Neuron (in vitro differentiated cells): ENCODE measurements around the gene HOXA7.
A peak's percentile ranks its signal among the peaks of the same experiment; 100 is the strongest.

Experiments used
- H2AFZ ChIP-seq: one replicate; pipeline ENCODE4 v1.6.1; 2013; ENCODE audit warnings: low read depth, mild to moderate bottlenecking, inconsistent platforms, low read length, moderate library complexity
- H3K27me3 ChIP-seq: one replicate; pipeline ENCODE4 v1.6.1; 2013; ENCODE audit warnings: low read length; ENCODE audit not compliant: insufficient read depth
- H3K36me3 ChIP-seq: one replicate; pipeline ENCODE4 v1.6.1; 2013; ENCODE audit warnings: low read length; ENCODE audit not compliant: insufficient read depth
- H3K4me1 ChIP-seq: one replicate; pipeline ENCODE4 v1.6.1; 2013; ENCODE audit warnings: low read length; ENCODE audit not compliant: insufficient read depth
- H3K4me3 ChIP-seq: 2 replicates; pipeline ENCODE4 v1.5.1; 2013; ENCODE audit warnings: mild to moderate bottlenecking, low read length, moderate library complexity
- H3K9me3 ChIP-seq: one replicate; pipeline ENCODE4 v1.6.1; 2013; ENCODE audit warnings: low read length

The HOXA7 gene

DNA sequence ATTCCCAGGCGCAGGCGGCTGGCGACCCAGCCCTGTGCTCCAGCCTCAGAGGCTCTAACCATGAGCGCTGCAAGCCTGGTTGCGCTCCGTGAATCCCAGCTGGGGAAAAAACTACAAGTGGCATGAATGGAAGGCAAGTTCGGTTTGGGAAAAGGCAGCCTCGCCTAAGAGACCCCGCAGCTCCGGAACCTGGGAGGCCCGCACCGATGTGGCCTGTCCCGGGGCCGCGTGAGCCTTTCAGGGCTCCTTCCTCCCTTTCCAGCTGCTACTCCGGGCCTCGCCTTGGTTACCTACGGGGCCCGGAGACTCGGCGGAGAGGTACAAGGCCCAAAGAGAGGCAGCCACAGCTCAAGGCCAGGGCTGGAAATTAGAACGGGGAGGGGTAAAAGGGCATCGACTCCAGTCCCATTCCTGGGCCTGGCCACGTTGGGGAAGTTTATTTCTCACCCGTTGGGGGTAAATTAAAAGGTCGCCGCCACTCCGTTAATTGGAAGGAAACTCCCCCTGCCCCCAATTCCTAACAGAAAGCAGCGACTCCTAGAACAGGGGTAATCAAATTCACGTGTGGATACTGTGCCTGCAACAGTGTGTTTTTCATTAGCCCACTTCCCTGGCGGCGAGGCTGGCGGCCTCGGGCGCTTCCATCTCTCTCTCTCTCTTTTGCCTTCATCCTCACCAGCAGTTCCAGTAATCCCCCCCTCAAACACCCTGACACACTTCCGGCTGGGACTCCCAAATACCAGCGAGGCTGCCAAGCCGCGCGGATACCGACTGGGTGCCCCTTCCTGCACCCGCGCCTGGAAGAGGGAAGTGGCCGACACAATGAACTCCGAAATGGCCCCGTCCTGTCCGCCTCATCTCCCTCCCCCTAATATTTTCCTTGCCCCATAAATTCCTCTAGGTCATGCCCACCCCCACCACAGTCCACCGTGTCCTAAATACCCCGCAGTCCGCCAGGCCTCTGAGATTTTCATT, 10.3 kb upstream of the HOXA7 start:
- Histone ChIP-seq H3K4me3 (no peak overlapping the region), H3K36me3 (no peaks in the 10 kb centered on the region), H3K9me3 (no peaks in the 10 kb centered on the region), H3K27me3 (peaks cover 99% of the 10 kb centered on the region), H2AFZ (no peak overlapping the region), H3K4me1 (peaks cover 3% of the 10 kb centered on the region)

DNA sequence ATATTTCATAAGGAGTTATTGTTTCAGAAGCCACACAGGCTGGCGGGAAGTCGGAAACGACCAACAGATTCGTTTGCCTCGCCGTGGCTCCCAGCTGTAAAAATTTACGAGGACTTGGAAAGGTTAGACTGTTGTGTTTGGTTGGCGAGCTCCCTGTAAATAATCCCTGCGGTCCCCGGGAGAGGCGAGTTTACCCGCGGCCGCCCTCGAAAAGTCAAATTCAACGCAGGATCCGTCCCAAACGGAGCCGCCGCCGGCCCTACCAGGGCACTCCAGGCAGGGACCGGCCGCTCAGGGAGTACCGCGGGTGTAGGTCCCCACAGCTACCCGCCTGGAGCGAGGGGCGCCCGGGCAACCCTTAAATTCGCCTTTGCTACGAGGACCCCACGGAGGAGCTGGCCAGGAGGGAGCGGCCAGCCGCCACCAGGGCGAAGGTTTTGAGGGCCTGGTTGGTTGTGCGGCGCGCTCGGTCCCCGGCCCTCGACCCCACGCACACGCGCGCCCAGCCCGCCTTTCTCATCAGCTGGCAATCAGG, 9.6 kb upstream of the HOXA7 start:
- H3K9me3 ChIP-seq, result no peaks in the 10 kb centered on the region
- no peak overlapping the region for H3K4me3 ChIP-seq
- peaks cover 96% of the 10 kb centered on the region for H3K27me3 ChIP-seq
- H3K4me1 ChIP-seq, result peaks cover 5% of the 10 kb centered on the region
- H2AFZ ChIP-seq, result no peak overlapping the region
- H3K36me3 ChIP-seq, result no peaks in the 10 kb centered on the region

DNA sequence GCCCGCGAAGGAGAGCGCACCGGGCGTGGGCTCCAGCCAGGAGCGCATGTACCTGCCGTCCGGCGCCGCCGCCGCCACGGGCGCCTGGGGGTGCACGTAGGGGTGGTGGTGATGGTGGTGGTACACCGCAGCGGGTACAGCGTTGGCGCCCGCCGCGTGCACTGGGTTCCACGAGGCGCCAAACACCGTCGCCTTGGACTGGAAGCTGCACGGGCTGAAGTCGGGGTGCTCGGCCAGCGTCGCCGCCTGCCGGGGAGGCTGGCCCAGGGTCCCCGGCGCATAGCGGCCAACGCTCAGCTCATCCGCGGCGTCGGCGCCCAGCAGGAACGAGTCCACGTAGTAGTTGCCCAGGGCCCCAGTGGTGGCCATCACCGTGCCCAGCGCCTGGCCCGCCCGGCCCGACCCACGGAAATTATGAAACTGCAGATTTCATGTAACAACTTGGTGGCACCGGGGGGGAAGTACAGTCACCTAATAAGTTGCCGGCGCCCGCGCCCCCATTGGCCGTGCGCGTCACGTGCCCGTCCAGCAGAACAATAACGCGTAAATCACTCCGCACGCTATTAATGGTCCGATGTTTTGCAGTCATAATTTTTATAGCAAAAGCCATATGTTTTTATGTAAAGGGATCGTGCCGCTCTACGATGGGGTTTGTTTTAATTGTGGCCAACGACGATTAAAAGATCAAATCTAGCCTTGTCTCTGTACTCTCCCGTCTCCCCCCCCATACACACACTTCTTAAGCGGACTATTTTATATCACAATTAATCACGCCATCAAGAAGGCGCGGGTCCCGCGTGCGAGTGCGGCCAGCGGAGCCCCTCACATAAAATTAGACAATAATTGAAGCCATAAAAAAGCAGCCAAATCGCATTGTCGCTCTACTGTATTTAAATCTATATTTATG, 8.9 kb upstream of the HOXA7 start, which contains the start of gene HOXA9:
TSS of gene HOXA9 (minus strand) at position 449 of the 907 bp plus-strand sequence. CDS start at position 369, 80 bp downstream.
- H3K4me1 ChIP-seq, result peaks cover 6% of the 10 kb centered on the region
- no peaks in the 10 kb centered on the region for H3K9me3 ChIP-seq
- H2AFZ ChIP-seq, result no peak within 1 kb of the TSS
- no peak within 1 kb of the TSS for H3K4me3 ChIP-seq
- H3K36me3 ChIP-seq, result no peaks in the 10 kb centered on the region
- H3K27me3 ChIP-seq, result peaks cover 93% of the 10 kb centered on the region

DNA sequence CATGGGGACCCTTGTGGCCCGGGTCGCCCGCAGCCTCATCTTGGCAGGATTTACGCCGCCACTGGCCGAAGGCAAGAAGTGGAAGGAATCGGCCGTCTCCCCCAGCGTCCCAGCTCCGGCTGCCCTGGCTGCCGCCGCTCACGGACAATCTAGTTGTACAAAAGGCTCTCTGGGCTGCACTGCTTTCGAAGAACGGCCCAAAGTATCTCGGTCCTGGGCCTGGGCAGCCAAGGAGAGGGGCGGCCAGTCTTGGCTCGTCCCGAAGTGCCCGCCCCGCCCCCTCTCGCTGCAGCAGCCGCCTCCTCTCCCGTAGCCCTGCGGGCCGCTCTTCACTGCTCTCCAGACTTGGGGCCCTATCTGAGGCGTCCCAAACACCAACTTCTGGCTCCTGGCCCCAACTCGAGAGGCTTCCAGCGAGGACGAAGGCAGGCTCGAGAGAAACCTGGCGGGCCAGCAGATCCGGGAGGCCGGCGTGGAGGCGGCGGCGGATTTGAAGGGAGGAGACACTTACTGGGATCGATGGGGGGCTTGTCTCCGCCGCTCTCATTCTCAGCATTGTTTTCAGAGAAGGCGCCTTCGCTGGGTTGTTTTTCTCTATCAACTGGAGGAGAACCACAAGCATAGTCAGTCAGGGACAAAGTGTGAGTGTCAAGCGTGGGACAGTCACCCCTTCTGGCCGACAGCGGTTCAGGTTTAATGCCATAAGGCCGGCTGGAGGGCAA, 8.1 kb upstream of the HOXA7 start:
- Histone ChIP-seq H2AFZ (no peak overlapping the region), H3K27me3 (peaks cover 93% of the 10 kb centered on the region), H3K4me3 (no peak overlapping the region), H3K4me1 (peaks cover 3% of the 10 kb centered on the region), H3K9me3 (no peaks in the 10 kb centered on the region), H3K36me3 (no peaks in the 10 kb centered on the region)

DNA sequence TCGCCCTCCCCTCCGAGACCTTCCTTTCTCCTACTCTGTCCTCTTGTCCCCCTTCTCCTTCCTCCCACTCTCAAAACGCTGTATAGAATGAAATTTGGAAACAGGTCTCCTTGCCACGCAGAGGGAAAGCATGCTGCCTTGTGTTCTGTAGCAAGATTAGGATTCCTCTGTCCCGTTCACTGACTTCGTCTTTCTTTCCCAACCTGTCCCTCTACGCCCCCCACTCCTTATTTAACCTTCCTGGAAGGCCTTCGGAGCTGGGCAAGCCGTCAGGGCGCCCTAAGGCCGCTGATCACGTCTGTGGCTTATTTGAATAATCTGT, 7.5 kb upstream of the HOXA7 start:
- H3K4me1 ChIP-seq, result peaks cover 3% of the 10 kb centered on the region
- no peak overlapping the region for H3K4me3 ChIP-seq
- H2AFZ ChIP-seq, result no peak overlapping the region
- H3K27me3 ChIP-seq, result peaks cover 93% of the 10 kb centered on the region
- no peaks in the 10 kb centered on the region for H3K36me3 ChIP-seq
- peaks cover 4% of the 10 kb centered on the region for H3K9me3 ChIP-seq

DNA sequence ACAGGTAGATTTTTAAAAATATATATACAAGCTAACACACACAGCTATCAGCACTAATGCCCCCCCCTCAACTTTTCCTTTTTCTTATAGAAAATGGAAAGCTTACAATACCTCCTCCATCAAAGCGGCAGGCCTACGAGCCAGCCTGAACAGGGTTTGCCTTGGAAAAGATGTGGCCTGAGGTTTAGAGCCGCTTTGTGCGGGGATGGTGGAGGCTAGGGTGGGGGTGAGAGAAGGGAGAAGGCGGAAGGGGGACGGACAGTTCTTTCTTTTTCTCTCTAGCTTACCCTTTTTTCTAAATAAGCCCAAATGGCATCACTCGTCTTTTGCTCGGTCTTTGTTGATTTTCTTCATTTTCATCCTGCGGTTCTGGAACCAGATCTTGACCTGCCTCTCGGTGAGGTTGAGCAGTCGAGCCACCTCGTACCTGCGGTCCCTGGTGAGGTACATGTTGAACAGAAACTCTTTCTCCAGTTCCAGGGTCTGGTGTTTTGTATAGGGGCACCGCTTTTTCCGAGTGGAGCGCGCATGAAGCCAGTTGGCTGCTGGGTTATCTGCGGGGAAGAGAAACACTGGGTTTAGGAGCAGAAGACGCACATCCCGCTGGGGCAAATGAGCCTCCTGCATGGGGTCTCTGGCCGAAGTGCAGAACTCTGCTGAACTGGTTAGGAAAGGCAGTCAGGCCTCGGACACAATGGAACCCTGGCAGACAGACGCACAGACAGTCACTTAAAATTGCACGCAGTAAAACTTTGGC, 7.0 kb upstream of the HOXA7 start:
- no peak overlapping the region for H3K4me3 ChIP-seq

DNA sequence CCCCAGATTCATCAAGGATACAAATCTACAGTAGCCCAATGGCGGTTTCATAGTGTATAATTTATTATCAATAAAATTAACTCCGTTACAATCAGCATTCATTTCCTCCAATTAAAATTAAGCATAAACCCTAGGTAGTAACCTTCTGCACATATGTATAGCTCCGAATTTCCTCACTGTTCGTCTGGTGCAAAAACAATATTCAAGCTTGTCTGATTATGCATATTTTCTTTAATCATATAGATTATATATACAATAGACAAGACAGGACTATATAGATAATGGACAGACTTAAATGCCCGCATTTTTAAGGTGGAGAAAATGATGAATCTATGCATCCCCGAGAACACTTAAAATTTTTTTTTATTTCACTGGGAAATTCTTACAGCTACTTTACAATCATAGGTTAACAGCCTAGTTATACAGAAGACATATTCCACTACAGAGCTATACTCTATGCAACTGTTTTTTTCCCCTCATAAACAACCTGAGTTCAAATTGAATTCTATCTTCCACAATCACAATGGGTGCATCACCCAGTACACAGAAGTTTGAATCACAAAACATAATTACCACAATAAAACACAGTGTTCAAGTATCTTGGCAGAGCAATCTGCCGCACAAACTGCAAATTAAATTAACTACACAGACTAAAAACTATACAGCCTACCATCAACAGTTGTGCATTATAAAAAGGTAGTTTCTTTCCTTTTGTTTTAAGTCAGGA, 6.2 kb upstream of the HOXA7 start:
- no peak overlapping the region for H3K4me3 ChIP-seq
- no peaks in the 10 kb centered on the region for H3K36me3 ChIP-seq
- H3K9me3 ChIP-seq, result peaks cover 10% of the 10 kb centered on the region
- H3K27me3 ChIP-seq, result peaks cover 93% of the 10 kb centered on the region
- no peak overlapping the region for H2AFZ ChIP-seq
- H3K4me1 ChIP-seq, result peaks cover 3% of the 10 kb centered on the region

More for the DNA sequence above, 7.0 kb upstream of the HOXA7 start:
- Histone ChIP-seq H3K36me3 (no peaks in the 10 kb centered on the region), H3K9me3 (peaks cover 8% of the 10 kb centered on the region), H3K4me1 (peaks cover 3% of the 10 kb centered on the region), H2AFZ (no peak overlapping the region), H3K27me3 (peaks cover 93% of the 10 kb centered on the region)

DNA sequence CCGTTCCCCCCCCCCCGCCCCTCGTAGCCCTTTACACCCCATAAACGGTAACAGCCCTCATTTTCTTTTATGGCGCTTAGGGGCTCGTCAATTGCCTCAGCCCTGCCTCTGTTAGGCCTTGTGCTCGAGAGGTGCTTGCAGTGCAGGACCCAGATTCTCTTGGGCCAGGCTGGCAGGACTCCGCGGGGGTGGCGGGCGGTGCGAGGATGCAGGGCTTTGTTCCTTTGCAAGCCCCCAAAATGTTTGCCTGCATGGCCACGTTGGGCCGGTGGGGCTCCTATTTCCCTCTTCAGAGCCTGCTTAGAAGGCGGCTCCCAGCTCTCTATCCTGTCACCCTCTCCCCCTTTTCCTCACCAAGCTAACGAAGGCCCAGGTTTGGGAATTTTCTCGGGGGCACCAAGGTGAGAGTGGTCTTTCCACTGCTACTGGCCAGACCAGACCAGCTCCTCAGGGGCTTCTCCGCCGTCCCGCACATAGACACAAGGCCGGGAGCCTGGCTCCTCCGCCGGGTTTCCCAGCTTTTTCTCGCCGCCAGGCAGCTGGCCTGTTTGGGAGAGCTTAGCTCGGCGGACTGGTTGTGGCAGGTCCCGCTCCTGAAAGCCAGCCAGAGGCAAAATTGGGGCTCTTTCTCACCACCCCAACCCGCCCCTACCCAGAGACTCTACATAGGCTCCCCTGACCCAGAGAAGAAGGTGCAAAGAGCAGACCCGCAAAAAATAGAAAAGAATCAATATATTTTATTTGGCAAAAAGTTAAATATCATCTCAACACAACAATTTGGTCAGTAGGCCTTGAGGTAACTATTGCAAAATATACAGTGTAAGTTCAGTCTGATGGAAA, 5.5 kb upstream of the HOXA7 start:
- H3K4me3 ChIP-seq, result no peak overlapping the region
- no peaks in the 10 kb centered on the region for H3K36me3 ChIP-seq
- peaks cover 93% of the 10 kb centered on the region for H3K27me3 ChIP-seq
- H2AFZ ChIP-seq, result no peak overlapping the region
- H3K4me1 ChIP-seq, result peaks cover 3% of the 10 kb centered on the region
- H3K9me3 ChIP-seq, result peaks cover 10% of the 10 kb centered on the region

DNA sequence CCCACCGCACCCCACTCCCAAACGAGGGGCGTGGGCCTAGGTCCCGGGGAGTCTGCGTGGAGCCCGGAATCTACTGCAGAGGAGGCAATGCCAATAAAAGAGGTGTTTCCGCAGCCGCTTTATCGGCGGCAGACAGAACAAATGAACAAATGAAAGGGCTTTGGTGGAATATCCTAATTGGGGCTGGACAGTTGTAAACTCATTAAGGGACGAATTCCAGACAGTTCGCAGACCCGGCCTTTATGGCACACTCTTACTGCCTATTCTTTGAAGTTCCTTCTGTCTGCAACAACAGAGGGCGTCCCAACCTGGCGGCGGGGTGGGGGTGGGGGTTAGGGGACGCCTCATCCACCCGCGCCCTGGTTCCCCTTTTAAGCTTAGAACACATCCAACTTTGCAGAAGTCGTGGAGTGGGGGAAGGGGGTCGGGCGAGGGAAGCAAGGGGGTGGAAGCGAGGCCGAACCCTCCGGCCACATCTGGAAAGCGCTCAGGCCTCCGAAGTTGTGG, 4.8 kb upstream of the HOXA7 start:
- H3K4me3 ChIP-seq, result peak overlapping the region; percentile 67
- peaks cover 3% of the 10 kb centered on the region for H3K4me1 ChIP-seq
- peak overlapping the region; percentile 94 for H2AFZ ChIP-seq
- H3K36me3 ChIP-seq, result no peaks in the 10 kb centered on the region
- H3K27me3 ChIP-seq, result peaks cover 92% of the 10 kb centered on the region
- peaks cover 10% of the 10 kb centered on the region for H3K9me3 ChIP-seq

DNA sequence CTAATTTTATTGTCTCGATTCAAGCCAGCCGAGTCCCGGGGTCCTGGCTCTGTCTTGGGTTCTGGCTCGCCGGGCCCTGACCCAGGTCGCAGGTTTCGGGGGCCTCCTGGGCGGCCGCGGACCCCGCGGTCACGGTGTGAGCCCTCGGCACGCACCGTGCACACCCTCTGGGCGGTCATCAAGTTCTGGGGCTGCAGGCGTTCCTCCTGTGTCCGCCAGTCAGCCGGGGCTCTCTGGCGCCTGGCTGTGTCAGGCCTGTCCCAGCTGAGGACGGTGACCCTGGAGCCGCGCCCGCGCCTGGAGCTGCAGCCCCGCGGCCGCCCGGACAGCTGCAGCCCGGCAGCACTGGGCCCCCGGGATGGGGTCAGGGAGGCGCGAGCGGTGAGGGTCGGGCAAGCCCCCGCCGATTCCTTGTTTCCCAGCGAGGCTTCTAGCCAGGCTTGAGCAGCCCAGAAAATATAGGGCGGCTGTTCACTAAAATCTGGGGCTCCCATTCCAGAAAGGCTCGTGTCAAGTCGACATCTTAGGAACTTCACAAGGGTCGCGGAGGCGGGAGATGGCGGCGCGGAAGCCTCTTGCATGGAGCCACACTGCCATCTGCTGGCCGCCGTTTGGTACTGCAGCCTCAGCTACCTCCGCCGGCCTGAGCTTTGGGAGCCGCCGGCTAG, 4.2 kb upstream of the HOXA7 start:
- peak overlapping the region; percentile 67 for H3K4me3 ChIP-seq
- peaks cover 6% of the 10 kb centered on the region for H3K4me1 ChIP-seq
- peak overlapping the region; percentile 94 for H2AFZ ChIP-seq

More for the DNA sequence above, 4.2 kb upstream of the HOXA7 start:
- Histone ChIP-seq H3K27me3 (peaks cover 92% of the 10 kb centered on the region), H3K9me3 (peaks cover 10% of the 10 kb centered on the region), H3K36me3 (no peaks in the 10 kb centered on the region)
